ENCODE results near the gene CWC27.
A peak's percentile ranks its signal among the peaks of the same experiment; 100 is the strongest.

The CWC27 gene

DNA sequence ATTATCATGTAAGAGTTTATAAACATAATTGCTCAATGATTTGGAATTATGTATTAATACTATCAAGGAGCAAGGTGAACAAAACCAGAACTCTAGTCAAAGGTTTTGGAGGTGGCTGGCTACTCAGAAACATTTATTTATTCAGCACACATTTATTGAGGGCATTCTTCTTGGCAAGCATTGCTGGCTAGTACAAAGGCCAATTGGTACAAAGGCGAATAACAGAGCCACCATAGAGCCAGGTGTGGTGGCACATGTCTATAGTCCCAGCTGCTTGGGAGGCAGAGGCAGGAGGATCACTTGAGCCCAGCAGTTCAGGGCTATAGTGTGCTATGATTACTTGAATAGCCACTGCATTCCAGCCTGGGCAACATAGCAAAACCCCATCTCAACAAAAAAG, 242.1 kb downstream of the CWC27 start:
- no peak for DNase-seq

DNA sequence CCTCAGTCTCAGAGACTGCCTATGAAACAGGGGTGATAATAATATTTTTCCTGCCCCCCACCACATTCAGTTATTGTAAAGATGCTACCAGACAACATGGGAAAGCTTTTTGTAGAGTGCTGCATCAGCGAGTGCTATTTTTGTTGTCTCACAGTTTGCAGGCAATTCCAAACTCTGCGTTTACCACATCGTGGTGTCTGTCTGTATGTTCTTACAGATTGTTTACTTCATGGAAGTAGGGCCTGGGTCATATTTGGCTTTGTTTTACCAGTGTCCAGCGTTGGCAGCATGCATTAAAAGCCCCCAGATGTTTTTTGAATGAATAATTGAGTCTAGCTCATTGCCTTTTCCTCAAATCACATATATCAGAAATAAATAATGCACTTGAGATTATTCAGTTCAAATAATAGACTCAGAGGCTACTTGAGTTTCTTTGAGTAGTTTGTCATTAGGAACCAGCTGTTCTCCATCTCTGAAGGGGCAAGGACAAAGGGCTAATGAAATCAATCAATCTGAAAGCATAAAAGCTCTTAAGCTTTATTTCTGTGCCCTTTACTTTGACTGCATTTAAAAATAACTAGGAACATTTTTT, 243.7 kb downstream of the CWC27 start:
- no peak for DNase-seq

DNA sequence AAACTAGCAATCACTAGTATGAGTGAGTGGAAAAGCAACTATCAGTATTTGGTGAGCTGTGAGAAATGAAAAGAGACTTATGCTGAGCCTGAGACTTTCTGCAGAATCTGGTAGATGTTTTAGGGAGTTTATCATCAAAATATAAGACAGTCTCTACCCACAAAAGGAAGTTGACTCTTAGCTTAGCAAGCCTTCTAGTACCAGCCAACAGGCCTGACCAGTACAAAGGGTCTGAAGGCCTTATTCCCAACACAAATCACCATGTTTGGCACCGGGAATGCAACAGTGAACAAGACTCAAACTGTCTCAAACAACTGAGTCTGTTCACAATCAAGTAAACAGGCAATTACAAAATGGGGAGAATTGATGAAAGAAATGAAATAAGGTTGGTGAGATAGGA, 244.4 kb downstream of the CWC27 start:
- DNase-seq: no peak

DNA sequence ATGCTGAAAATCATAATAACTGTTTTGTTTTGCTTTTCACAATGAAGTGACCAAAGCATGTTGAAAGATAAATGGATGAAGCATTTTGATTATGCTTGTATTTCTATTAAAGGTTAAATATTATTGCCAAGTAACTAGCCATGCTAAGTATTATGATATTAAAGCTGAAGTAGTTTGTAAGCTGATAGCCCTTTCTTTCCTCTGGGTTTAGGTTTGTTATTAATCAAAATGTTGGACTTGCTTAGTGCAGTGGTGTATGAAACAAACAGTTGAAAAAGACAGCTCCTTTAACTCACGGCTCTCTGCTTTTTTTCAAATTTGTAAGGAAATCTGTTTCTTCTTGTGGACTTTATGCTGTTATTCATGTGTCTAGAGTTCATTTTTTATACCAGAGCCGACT, 246.0 kb downstream of the CWC27 start:
- no peak for DNase-seq

DNA sequence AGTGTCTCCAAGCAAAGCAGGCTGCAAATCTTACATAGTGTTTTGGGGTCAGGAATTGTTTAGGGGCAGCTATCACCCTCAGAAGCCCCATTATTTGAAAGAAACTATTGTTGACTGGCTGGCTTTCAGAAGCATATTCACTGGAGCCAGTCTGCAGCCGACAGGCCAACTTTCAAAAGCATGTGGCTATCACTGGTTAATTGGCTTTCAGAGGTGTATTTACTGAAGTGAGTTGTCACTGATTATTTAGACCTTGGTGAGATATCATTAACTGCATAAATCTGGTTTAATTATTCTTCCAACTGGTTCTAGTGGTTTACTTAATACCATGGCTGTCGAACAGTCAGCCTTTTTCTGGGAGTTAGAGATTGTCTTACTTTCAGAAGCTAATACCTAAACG, 247.0 kb downstream of the CWC27 start:
- no peak for DNase-seq

DNA sequence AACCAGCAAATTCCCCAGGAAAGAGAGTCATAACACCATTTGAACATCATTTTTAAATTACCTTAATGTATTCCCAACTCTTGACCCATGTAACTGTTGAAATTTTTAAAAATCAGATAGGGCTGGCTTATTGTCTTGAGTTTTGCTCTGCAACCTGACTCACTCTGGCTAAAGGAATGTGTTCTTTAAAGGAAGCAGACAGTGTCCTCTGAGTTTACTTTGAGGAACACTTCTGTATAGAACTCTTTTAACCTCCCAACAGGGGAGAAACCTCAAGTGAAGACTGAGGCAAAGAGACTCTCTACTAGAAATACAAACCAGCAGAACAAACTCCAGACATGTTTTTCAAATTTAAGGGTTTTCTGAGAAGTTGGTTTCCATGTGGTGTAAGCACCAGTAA, 248.9 kb downstream of the CWC27 start:
- DNase-seq: no peak

DNA sequence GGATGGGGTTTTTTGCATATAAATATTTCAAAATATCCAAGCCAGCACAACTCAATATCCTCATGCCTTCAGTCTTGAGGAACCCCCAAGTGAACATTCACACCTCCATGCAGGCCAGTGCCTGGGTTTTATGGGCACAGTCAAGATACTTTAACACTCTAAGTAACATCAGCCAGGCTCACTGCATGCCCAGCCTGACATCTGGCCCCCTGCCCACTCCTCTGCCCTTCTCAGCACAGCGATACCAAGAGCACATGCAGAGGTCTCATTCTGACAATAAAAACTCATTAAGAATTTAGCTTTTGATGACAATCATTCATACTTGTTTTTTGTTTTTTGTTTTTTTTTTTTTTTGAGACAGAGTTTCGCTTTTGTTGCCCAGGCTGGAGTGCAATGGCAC, 250.0 kb downstream of the CWC27 start:
- no peak for DNase-seq

DNA sequence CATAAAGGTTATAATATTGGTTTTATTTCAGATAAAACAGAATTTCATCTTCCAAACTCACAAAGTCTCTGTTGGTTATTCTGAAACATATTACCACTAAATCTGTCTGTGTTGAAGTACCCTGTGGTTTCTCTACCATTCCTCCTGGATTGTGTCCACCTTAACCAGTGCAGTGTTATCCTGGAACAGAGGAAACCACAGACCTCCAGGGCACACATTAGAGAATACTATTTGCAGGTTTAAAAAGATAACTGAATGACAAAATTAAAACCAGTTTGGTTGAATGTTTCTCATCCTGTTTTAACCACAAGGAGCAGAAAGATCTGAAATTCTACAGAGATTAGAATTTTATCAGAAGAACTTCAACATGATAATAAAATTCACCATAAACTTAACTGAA, 251.8 kb downstream of the CWC27 start:
- DNase-seq: peak in 1 of 5 experiments; percentile 19

DNA sequence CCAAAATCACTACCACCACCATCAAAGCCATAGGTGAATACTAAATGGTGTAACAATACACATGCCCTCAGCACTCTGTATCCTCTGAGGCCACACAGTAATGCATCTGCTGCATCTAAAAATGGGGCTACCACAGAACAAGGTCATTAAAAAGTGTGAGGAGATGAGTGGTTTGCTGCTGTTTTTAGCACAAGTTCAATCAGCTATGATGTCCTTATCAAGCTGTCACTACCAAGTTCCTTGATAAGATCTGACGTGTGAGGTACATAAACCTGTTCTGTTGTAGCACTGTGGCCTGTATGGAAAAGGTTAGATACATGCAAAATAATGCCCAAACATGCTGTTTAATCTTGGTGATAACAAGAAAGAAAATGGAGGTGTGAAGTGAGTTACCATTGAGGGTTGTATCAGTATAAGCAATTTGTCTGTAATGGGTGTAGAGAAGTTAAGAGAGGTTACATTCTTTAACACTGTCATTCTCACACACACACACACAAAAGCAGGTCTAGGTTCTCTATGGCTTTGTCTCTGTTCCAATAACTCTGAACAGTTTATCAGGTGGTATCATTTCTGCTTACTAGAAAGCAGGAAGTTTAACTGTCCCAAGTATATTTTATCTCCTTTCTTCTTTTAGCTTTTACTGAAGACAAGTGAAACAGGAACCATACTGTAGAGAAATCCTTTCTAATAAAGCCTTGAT, 252.9 kb downstream of the CWC27 start:
- peak in 2 of 5 experiments; percentile 48 to 92 for DNase-seq

DNA sequence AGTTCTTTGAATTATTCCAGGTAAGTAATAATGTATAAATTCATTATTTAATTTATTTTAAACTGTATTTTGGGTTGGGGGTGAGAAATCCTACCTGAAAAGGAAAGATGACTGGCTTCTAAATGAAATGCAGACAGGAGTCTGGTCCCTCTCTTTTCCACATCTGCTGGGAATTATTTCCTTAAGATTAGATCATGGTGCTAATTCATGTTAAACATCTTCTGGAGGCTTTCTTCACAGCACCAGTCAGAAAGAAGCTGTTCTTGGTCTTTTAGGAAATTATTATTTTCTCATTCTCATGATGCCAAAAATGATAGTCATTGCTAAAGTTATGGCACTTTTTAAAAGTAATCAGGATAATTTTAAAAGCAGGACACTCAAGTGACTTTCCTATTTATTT, 254.2 kb downstream of the CWC27 start:
- no peak for DNase-seq

DNA sequence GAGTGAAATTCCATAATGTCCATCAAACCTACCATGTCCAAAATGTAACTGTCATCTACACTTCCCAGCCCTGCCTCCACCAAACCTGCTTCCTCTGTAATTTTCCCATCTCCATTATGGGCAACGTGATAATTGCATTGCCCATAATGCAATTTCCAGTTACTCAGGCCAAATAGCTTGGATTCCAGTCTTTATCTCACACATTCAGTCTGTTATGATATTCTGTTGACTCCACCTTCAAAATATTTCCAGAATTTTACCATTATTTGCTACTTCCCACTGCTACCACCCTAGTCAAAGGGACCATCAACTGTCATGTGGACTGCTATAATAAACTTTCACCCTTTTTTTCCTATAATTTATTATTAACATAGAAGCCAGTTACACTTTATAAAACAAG, 256.0 kb downstream of the CWC27 start:
- DNase-seq: no peak

DNA sequence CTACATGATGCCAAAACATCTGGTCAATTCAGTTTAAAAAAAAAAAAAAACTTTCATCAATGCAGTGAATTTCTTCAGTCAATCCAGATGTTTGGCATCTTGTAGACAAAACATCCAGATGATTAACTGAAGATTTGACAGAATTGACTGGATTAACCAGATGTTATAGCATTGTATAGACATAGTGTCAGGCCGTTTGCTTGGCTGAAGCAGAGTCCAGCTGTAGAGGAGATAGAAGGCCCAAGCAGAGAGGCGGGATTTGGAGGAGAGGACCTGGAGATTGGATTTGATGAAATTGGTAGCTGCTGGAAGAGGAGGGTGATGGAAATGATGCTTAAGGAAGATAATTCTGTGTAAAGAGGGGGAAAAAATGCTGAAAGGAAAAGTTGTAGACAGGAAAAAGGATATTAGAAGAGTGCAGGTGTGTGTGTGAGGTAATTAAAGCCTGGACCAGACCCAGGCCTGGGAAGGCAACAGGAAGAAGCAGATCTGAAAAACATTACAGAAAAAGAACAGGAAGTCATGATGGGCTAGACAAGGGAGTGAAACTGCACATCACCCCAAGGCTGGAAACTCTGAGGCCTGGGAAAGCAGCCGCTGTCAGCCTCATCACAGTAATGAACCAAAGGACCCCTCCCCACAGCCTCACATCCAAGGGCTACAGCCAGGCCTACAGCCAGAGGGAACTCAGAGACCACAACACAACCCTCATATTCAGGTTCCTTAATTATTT, 258.3 kb downstream of the CWC27 start:
- DNase-seq: no peak

DNA sequence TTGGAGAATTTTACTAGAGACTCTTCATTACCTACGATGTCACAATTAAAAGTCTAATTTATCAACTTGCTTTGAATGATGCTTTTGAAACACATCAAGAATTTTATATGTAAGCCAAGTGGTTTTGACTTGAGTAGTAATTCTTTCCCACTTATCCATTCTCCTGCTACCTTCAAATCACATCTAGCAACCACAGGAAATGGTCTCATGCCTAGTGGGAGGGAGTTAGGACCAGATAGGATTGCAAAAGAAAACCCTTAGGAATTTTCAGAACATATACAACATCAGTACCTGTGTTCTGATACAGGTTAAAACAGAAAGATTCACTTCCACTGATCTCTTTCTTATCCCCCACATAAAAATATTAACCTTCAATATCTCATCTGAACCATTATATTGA, 260.4 kb downstream of the CWC27 start:
- DNase-seq: no peak

DNA sequence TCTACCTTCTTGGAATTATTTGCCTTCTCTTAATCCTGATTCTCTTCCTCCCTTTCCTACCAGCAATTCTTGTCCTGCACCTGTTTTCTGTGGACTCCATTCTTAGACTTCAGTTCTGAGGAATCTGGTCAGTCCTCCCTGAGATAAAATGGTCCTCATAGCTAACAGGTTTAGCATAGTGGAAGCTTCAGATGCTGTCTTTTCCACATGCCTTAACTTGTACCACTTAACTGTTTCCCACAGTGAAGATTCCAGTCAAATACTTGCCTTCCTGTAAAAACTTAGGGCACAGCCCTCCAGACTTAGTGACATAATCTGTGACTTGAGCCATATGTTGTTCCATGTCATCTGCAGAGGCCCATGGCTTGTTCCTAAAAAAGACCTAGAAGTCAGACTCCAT, 261.3 kb downstream of the CWC27 start:
- DNase-seq: no peak

DNA sequence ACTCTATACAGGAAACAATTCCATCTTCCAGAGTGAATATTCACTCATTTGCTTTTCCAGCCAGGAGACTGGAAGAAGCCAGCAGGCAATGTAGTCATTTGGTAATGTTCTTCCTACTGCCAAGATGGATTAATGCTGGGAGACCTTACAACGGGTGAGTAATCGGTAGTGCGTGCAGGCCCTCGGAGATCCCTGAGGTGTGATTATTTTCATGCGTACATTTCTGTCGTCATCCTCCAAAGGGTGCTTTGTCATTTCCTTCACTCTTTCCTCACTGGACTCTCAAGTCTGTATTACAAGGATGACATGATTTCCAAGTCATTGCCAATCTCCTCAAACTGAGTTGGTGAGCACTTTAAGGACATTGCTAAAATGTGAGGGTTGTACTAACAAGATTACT, 263.5 kb downstream of the CWC27 start:
- no peak for DNase-seq

DNA sequence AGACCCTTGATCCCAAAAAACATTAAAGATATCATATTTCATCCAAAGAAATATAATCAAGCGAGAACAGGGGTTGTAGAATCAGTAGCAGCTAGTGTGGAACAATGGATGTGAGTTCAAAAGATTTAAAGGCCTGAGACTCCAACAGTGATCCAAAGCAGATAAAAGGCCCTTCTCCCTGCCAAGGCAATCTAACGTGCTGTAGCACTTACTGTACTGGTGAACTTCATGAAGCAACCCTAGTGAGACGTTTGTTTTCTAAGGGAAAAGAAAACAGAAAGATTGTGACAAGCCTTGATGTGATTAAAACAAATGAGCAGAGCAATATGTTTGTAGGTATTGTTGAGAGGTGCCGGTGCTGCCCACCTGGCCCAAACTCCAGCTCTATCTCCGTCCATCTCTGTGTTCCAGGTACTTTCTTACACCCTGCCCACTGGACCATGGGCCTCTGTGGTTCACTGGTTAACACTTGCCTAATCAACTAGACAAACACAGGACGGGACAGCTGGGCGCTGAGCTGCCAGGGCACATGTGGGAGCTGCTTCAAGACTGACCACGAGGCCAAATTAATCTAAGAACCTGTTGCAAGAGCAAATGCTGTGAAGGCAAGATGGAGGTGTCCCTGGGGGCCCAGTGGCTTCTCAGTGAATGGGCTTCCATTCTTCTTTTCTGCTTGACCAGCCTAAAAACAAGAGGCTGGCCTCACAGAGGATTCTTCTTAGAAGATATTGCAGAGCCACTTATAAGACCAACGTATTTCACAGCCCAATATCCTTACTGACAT, 265.5 kb downstream of the CWC27 start:
- DNase-seq: no peak

DNA sequence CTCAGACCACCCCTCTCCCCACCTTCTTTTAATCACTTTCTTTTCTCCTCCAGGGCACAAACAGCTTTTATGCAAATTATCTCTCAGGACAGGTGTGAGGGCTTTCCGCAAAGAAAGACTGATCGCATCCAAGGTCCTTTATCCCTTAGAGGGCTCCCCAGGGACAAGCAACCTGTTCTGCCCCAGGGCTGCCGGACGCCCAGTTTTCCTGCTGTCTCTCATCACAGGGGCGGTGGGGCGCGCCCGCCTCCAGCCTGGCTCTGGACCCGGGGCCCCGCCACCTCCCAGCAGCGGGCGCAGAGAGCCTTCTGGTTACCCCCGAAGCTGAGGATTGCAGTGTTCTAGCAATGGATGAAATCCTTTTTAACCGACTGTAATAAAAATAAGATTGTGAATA, 266.1 kb downstream of the CWC27 start:
- no peak for DNase-seq

DNA sequence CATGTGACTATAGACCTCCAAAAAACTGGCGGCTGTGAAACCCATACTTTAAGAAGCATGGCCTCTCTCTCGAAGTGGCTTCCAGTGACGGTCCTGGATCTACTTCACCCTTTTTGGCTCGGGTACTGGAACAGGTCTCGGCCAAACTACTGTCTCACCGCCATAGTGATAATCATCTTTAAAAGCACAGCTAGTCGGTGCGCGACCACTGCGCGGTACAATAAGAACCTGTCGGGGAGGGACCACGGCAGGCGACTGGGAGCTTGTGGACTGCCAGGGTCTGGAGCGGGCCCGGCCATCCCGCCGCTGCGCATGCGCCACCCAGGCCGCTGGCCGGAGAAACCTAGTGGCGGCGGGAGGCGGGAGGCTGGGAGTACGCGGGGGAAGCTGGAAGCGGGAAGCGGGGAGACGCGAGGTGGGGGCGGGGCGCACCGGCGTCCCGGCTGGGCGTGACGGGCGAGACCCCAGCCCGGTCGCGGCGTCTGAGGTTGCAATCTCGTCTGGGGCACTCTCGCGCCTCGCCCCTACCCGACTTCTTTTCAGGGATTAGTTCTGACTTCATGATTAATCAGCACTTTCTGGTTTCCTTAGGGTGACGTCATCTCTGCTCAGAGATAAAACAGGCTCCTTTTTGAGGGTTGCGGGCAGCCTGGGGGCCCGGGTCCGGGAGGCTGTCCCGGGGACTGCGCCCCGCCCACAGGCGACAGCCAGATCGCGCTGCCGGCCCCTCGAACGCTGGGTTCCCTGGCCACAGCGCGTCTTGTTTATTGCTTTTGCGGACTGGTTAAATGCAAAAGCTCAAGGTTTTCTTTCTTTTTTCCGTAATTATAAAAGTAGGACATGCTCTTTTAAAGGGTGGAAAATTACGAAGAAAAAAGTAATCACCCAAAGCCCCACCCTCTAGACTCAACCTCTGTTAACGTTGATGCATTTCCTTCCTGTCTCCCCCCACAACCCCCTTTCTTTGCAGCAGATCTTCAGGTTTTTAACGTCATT, 266.8 kb downstream of the CWC27 start:
- DNase-seq: peak; percentile 53 to 96 (median 77)

DNA sequence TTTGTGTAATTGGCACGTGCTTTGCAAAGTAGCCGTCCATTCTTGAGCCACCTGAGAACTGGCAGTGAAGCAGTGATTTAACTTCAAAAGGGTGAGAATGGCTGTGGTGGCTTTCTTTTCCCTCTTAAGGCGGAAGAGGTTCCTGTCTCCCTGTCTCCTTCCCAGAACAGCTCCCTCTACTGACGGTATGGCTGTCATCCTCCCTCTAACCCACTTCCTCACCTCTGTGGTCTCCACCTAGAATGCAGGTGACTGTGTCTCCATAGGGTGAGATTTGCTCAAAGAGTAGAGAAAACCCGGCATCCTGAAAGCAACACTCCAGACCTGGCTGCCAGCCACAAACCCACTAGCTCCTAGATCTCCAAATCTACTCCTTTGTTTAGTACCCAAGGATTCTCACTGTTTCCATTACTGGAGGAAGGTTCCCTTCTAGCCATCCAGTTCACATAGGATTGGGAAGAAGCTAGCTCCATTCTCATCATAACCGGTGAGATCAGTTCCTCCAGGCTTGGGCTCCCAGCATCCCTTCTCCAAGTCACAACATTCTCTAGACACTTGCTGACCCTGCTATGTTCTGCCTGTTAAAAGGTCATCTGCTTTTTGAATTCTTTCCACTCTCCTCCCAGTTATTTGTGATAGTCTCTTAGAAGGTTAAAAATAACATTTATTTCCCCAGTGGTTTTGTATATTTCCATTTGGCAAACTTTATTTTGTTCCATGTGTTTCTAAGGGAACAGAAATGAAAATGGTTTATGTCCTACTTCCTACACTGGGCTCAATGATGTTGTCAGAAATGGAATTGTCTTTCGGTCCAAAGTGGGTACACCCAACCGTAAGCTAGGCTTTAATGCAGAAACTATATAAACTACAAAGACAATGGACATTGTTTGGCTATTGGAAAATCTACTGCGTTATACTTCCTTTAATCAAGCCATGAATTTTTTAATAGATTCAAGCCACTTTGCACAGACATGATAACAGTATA, 269.4 kb downstream of the CWC27 start:
- peak in 2 of 5 experiments; percentile 26 to 44 for DNase-seq

DNA sequence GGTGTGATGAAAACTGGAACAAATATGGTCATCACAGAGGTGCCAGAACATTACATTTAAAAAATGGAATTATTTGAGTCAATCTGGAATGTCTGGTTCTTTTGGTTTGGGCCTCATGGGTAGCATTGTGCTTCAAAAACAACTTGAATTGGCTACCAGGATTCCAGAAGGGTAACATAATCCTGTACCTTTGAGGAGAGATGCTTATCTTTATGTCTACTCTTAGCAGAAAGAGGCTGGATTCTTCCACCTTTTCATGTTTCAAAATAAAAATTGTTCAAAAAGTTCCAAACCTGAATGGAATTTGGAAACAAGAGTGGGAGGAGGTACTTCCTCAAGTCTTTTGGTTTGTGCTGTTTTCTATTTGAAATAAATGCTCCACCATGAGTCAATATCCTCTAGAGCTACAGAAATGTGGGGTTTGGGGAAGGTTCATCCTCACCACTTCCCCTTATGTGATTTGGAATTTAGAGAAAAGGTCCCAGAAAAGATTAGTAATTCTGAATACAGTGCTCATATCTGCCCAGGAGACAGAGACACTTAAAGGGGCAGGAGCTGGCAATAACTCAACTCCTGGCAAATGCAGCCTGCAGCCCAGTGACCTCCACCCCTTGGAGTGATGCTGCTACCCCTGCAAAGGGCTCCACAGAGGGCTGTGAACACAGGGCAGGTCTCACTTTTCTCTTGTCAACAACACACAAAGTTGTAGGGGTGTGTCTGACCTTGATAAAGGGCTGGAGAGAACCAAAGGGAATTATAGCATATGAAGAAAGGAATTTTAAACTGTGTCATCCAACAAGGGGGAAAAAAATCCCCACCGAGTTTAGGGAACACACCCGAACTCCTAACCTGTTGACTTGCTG, 272.8 kb downstream of the CWC27 start:
- DNase-seq: no peak
